ENCODE results near the gene FOXN3. TPM values are rescaled to one million over a fixed set of nuclear protein-coding genes. Genes with fewer than 3 reads are reported as not detected.
A peak's percentile ranks its signal among the peaks of the same experiment; 100 is the strongest.

FOXN3 gene
- total and polyA plus RNA-seq, 10 of the 15 experiments (the other 5 are each of a cell fraction or from before 2014, with no cell fraction given): 4.5 to 68.9 (median 29.7) TPM

- CTCF ChIA-PET: interaction anchor here (1.1 kb wide), 1 partner anchor 118 kb away, joined by 4 read pairs; no protein-coding TSS in a partner anchor
- H3K4me2 ChIP-seq (ENCODE audit: control insufficient read depth, insufficient read depth): no peak overlapping the region
- no peaks in the 10 kb centered on the region for H3K27me3 ChIP-seq (replicated peaks in 1 of 2; ENCODE audit: control insufficient read depth in 2 of 2, insufficient read depth in 2 of 2, low read length in 1 of 2)
- no peaks in the 10 kb centered on the region for H4K20me1 ChIP-seq (ENCODE audit: control insufficient read depth, insufficient read depth)
- WGBS (ENCODE audit: insufficient coverage, insufficient replicate concordance, low lambda C conversion rate, missing lambda C conversion rate): 85% methylated on average over 3 of the region's 3 CpGs
- H2AFZ ChIP-seq (ENCODE audit: control insufficient read depth, low read depth, low read length): no peak overlapping the region
- RAD21 ChIA-PET (ENCODE audit: unreplicated experiment): no interaction called here
- peaks cover 0 to 11% of the 10 kb centered on the region in 2 experiments; a peak in 3 of 4 replicates for H3K36me3 ChIP-seq (ENCODE audit: control insufficient read depth in 2 of 2, insufficient read depth in 2 of 2, low read length in 1 of 2)
- H3K79me2 ChIP-seq (ENCODE audit: control insufficient read depth, insufficient read depth, low read length): peaks cover 31% of the 10 kb centered on the region
- ATAC-seq (no peak), FAIRE-seq (no peak), DNase-seq (ENCODE audit: low read depth, low spot score) (no peak)
- no peak overlapping the region for H3K9ac ChIP-seq (ENCODE audit: control insufficient read depth, insufficient read depth, low read length)
- no peak overlapping the region for H3K4me3 ChIP-seq
- in situ Hi-C loops (cut with MboI) (no loop called here), intact Hi-C loops (cut with micrococcal nuclease; ENCODE audit: unreplicated experiment) (no loop called here)
- H3K9me3 ChIP-seq (replicated peaks; ENCODE audit: control insufficient read depth, insufficient read depth, low read length): no peaks in the 10 kb centered on the region
- peak overlapping the region; percentile 31; the same call in 1 of the 2 replicates for H3K27ac ChIP-seq (ENCODE audit: control insufficient read depth, insufficient read depth)
- POLR2A ChIA-PET: interaction anchor here (1.1 to 1.3 kb wide), 3 partner anchors 23 to 56 kb away, joined by 3 to 5 read pairs (median 3); no protein-coding TSS in a partner anchor
- H3K4me1 ChIP-seq (ENCODE audit: control insufficient read depth, insufficient read depth, low read length): peaks cover 15% of the 10 kb centered on the region
- SMC1A ChIA-PET (ENCODE audit: uncharacterized antibody, unreplicated experiment): interaction anchor here (1.1 to 1.9 kb wide), 4 partner anchors 9 to 57 kb away, joined by 3 to 11 read pairs (median 8); no protein-coding TSS in a partner anchor
- BruUV-seq (replicated peaks): no TSS peak
- TF ChIP-seq MTA3 (IDR thresholded peaks at IDR 0.05; ENCODE audit: borderline replicate concordance, low read length): no peak
- TF ChIP-seq IRF4 (IDR thresholded peaks at IDR 0.05; ENCODE audit: low read depth, low read length): no peak
- TF ChIP-seq SIN3A (IDR thresholded peaks at IDR 0.05; ENCODE audit: low read depth, low read length): no peak
- TF ChIP-seq BACH1 (IDR thresholded peaks at IDR 0.05; ENCODE audit: borderline replicate concordance): no peak
- no peak for TF ChIP-seq ZBTB40 (IDR thresholded peaks at IDR 0.05; ENCODE audit: borderline replicate concordance)
- TF ChIP-seq ZNF274 (IDR thresholded peaks at IDR 0.05; ENCODE audit: insufficient read depth, insufficient read length): no peak
- TF ChIP-seq EZH2 (IDR thresholded peaks at IDR 0.05; ENCODE audit: borderline replicate concordance, control insufficient read depth, low read depth, low read length): no peak
- TF ChIP-seq SIX5 (IDR thresholded peaks at IDR 0.05; ENCODE audit: low read depth, low read length, severe bottlenecking): no peak
- TF ChIP-seq ZZZ3 (IDR thresholded peaks at IDR 0.05; ENCODE audit: control insufficient read depth, insufficient read length, low read depth): no peak
- TF ChIP-seq GABPA (IDR thresholded peaks at IDR 0.05; ENCODE audit: low read depth): no peak
- no peak for TF ChIP-seq PKNOX1 (IDR thresholded peaks at IDR 0.05)
- TF ChIP-seq RCOR1 (conservative IDR thresholded peaks at IDR 0.05; ENCODE audit: low read depth, low read length): no peak
- no peak for TF ChIP-seq HSF1 (IDR thresholded peaks at IDR 0.05; ENCODE audit: low read depth, low read length)
- TF ChIP-seq BCLAF1 (IDR thresholded peaks at IDR 0.05): no peak
Observed at GRCh38 chr14:89360277-89360676, 56.8 kb downstream of the FOXN3 start.
